HEK293 (cell line): Measurements from ENCODE around the gene ASIC3.

Experiments used
- AEBP2 ChIP-seq: fragments of 450-650 bp; formaldehyde crosslinking; IDR thresholded peaks from 2 replicates; pipeline ENCODE4 v1.5.1; 2016; ENCODE audit warnings: missing biosample characterization, missing genetic modification characterization, borderline replicate concordance
- ELK4 ChIP-seq: IDR thresholded peaks from 2 replicates; pipeline ENCODE4 v1.6.1; 2011; ENCODE audit warnings: mild to moderate bottlenecking, low read depth, low read length, borderline replicate concordance
- KLF1 ChIP-seq: fragments of 450-650 bp; formaldehyde crosslinking; IDR thresholded peaks from 2 replicates; pipeline ENCODE4 v1.5.1; 2016; ENCODE audit warnings: missing biosample characterization, missing genetic modification characterization
- KLF10 ChIP-seq: fragments of 450-650 bp; IDR thresholded peaks from 2 replicates; pipeline ENCODE4 v1.5.1; 2018; ENCODE audit warnings: missing biosample characterization, mild to moderate bottlenecking, missing genetic modification characterization
- PATZ1 ChIP-seq: fragments of 450-650 bp; formaldehyde crosslinking; IDR thresholded peaks from 2 replicates; pipeline ENCODE4 v1.5.1; 2016; ENCODE audit warnings: missing biosample characterization, missing genetic modification characterization
- PRDM1 ChIP-seq: fragments of 450-650 bp; formaldehyde crosslinking; IDR thresholded peaks from 2 replicates; pipeline ENCODE4; 2016; ENCODE audit warnings: missing biosample characterization, missing genetic modification characterization
- RBAK ChIP-seq: fragments of 450-650 bp; formaldehyde crosslinking; IDR thresholded peaks from 2 replicates; pipeline ENCODE4 v1.5.1; 2016; ENCODE audit warnings: missing biosample characterization, missing genetic modification characterization
- REPIN1 ChIP-seq: fragments of 450-650 bp; formaldehyde crosslinking; IDR thresholded peaks from 2 replicates; pipeline ENCODE4 v1.5.1; 2017; ENCODE audit warnings: missing biosample characterization, missing genetic modification characterization, low read depth
- SP2 ChIP-seq: fragments of 450-650 bp; formaldehyde crosslinking; IDR thresholded peaks from 2 replicates; pipeline ENCODE4 v1.5.1; 2016; ENCODE audit warnings: missing biosample characterization, missing genetic modification characterization
- TRIM28 ChIP-seq: IDR thresholded peaks from 2 replicates; pipeline ENCODE4 v1.6.1; 2011; ENCODE audit warnings: low read length, control low read depth, borderline replicate concordance
- ZBTB21 ChIP-seq: fragments of 450-650 bp; formaldehyde crosslinking; IDR thresholded peaks from 2 replicates; pipeline ENCODE4 v1.5.1; 2017; ENCODE audit warnings: missing biosample characterization, missing genetic modification characterization
- ZBTB26 ChIP-seq: fragments of 450-650 bp; formaldehyde crosslinking; optimal IDR thresholded peaks from 2 replicates; pipeline ENCODE3; 2016; ENCODE audit warnings: missing biosample characterization, mild to moderate bottlenecking, missing genetic modification characterization
- ZBTB48 ChIP-seq: fragments of 450-650 bp; formaldehyde crosslinking; IDR thresholded peaks from 2 replicates; pipeline ENCODE4 v1.5.1; 2016; ENCODE audit warnings: missing biosample characterization, missing genetic modification characterization
- ZIC2 ChIP-seq: fragments of 450-650 bp; formaldehyde crosslinking; IDR thresholded peaks from 2 replicates; pipeline ENCODE4 v1.5.1; 2016; ENCODE audit warnings: missing biosample characterization, missing genetic modification characterization
- ZNF114 ChIP-seq: fragments of 450-650 bp; formaldehyde crosslinking; IDR thresholded peaks from 2 replicates; pipeline ENCODE4 v1.5.0; 2017; ENCODE audit warnings: missing biosample characterization, missing genetic modification characterization
- ZNF155 ChIP-seq: fragments of 450-650 bp; formaldehyde crosslinking; IDR thresholded peaks from 2 replicates; pipeline ENCODE4 v1.5.1; 2016; ENCODE audit warnings: missing biosample characterization, missing genetic modification characterization
- ZNF19 ChIP-seq: fragments of 450-650 bp; formaldehyde crosslinking; IDR thresholded peaks from 2 replicates; pipeline ENCODE4; 2016; ENCODE audit warnings: missing biosample characterization, missing genetic modification characterization, low read depth
- ZNF2 ChIP-seq: fragments of 450-650 bp; formaldehyde crosslinking; IDR thresholded peaks from 2 replicates; pipeline ENCODE4 v1.5.1; 2016; ENCODE audit warnings: missing biosample characterization, missing genetic modification characterization
- ZNF211 ChIP-seq: fragments of 450-650 bp; formaldehyde crosslinking; IDR thresholded peaks from 2 replicates; pipeline ENCODE4 v1.5.1; 2016; ENCODE audit warnings: low read depth, missing biosample characterization, missing genetic modification characterization
- ZNF335 ChIP-seq: fragments of 450-650 bp; formaldehyde crosslinking; conservative IDR thresholded peaks from 2 replicates; pipeline ENCODE4 v1.5.1; 2016; ENCODE audit warnings: missing biosample characterization, missing genetic modification characterization
- ZNF391 ChIP-seq: fragments of 450-650 bp; formaldehyde crosslinking; IDR thresholded peaks from 2 replicates; pipeline ENCODE4 v1.5.1; 2016; ENCODE audit warnings: low read depth, missing biosample characterization, missing genetic modification characterization, borderline replicate concordance
- ZNF548 ChIP-seq: fragments of 450-650 bp; formaldehyde crosslinking; IDR thresholded peaks from 2 replicates; pipeline ENCODE4 v1.5.1; 2016; ENCODE audit warnings: missing biosample characterization, missing genetic modification characterization
- ZNF610 ChIP-seq: fragments of 450-650 bp; formaldehyde crosslinking; IDR thresholded peaks from 2 replicates; pipeline ENCODE4 v1.5.1; 2016; ENCODE audit warnings: missing biosample characterization, missing genetic modification characterization, borderline replicate concordance
- ZNF623 ChIP-seq: fragments of 450-650 bp; formaldehyde crosslinking; IDR thresholded peaks from 2 replicates; pipeline ENCODE4 v1.5.1; 2016; ENCODE audit warnings: missing biosample characterization, missing genetic modification characterization
- ZNF76 ChIP-seq: fragments of 450-650 bp; formaldehyde crosslinking; IDR thresholded peaks from 2 replicates; pipeline ENCODE4; 2016; ENCODE audit warnings: low read depth, missing biosample characterization, missing genetic modification characterization, borderline replicate concordance
- ZNF785 ChIP-seq: fragments of 450-650 bp; formaldehyde crosslinking; IDR thresholded peaks from 2 replicates; pipeline ENCODE4 v1.5.1; 2016; ENCODE audit warnings: missing biosample characterization, missing genetic modification characterization
- ZNF843 ChIP-seq: fragments of 450-650 bp; formaldehyde crosslinking; IDR thresholded peaks from 2 replicates; pipeline ENCODE4 v1.5.1; 2016; ENCODE audit warnings: missing biosample characterization, missing genetic modification characterization
- ZSCAN23 ChIP-seq: fragments of 450-650 bp; formaldehyde crosslinking; IDR thresholded peaks from 2 replicates; pipeline ENCODE4 v1.5.1; 2016; ENCODE audit warnings: missing biosample characterization, missing genetic modification characterization
- ZXDB ChIP-seq: fragments of 450-650 bp; formaldehyde crosslinking; IDR thresholded peaks from 2 replicates; pipeline ENCODE4 v1.5.1; 2016; ENCODE audit warnings: missing biosample characterization, missing genetic modification characterization
- TF ChIP-seq, protein P1 (sequence below): fragments of 450-650 bp; formaldehyde crosslinking; IDR thresholded peaks from 2 replicates; pipeline ENCODE4; 2016; ENCODE audit warnings: missing biosample characterization, missing genetic modification characterization

The ASIC3 gene

GRCh38 chr7:151083071-151083823 is 34.9 kb downstream of the ASIC3 start, which contains the start of gene TMUB1 (continued):
- no peak for TF ChIP-seq ZNF548 (tag by site-specific recombination)
- TF ChIP-seq ZNF610 (tag by site-specific recombination) = no peak
- TF ChIP-seq ZXDB = peak; percentile 59; the same call in 1 of the 2 replicates
- TF ChIP-seq ZNF391 (tag by site-specific recombination) = no peak
- TF ChIP-seq KLF1 (tag by site-specific recombination) = no peak; the same call in 1 of the 2 replicates
- peak; percentile 94 for TF ChIP-seq ZNF335 (tag by site-specific recombination)
- no peak for TF ChIP-seq ZIC2 (tag by site-specific recombination)
- no peak for TF ChIP-seq RBAK
- TF ChIP-seq ZSCAN23 = no peak
- TF ChIP-seq REPIN1 (tag by site-specific recombination) = no peak
- peak; percentile 74 for TF ChIP-seq PATZ1 (tag by site-specific recombination)
- no peak for TF ChIP-seq ZNF114
- TF ChIP-seq ZNF2 (tag by site-specific recombination) = no peak
- TF ChIP-seq ZNF623 (tag by site-specific recombination) = no peak
- peak; percentile 66 for TF ChIP-seq SP2 (tag by site-specific recombination)
- TF ChIP-seq ZNF211 (tag by site-specific recombination) = no peak
- TF ChIP-seq ZNF155 (tag by site-specific recombination) = no peak
- TF ChIP-seq ZNF785 (tag by site-specific recombination) = 0 out of 2 replicates have a peak, but pooled peaks have one; percentile 28
- TF ChIP-seq PRDM1 = no peak
- no peak for TF ChIP-seq AEBP2 (tag by site-specific recombination)
- TF ChIP-seq, protein P1, sequence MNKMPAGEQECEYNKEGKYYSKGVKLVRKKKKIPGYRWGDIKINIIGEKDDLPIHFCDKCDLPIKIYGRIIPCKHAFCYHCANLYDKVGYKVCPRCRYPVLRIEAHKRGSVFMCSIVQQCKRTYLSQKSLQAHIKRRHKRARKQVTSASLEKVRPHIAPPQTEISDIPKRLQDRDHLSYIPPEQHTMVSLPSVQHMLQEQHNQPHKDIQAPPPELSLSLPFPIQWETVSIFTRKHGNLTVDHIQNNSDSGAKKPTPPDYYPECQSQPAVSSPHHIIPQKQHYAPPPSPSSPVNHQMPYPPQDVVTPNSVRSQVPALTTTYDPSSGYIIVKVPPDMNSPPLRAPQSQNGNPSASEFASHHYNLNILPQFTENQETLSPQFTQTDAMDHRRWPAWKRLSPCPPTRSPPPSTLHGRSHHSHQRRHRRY = no peak
- peak; percentile 68; the same call in 1 of the 2 replicates for TF ChIP-seq KLF10 (tag by site-specific recombination)
- TF ChIP-seq ZNF19 (tag by site-specific recombination) = no peak
- TF ChIP-seq ZNF76 (tag by site-specific recombination) = peak; percentile 94
- no peak for TF ChIP-seq ZNF843 (tag by site-specific recombination)
- peak; percentile 74 for TF ChIP-seq ZBTB21 (tag by site-specific recombination)
- no peak; the same call in 1 of the 2 replicates for TF ChIP-seq ELK4
- 0 out of 2 replicates have a peak, but pooled peaks have one; percentile 85 for TF ChIP-seq ZBTB48
- TF ChIP-seq ZBTB26 = peak; percentile 89
- TF ChIP-seq TRIM28 = no peak
